ENCODE results near the gene MPIG6B.
A peak's percentile ranks its signal among the peaks of the same experiment; 100 is the strongest.

MPIG6B gene

DNA sequence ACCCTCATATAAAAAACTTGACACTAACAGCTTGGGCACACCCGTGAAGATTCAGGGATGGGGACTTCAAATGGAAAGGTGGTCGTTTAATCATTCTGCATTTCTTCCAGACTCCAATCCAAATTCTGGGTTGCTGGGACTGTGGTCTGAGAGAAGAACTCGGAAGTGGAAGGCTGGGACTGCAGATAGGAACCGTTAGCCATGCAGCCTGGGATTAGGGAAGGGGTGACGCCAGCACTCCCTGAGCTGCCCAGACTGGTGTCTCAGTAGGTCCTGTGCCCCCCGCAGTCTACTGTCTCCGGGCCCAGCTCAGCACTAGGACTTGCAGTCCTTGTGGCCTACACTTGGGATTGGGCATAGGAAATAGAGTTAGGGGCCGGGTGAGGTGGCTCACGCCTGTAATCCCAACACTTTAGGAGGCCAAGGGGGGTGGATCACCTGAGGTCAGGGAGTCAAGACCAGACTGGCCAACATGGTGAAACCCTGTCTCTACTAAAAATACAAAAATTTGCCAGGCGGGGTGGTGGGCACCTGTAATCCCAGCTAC, 13.7 kb downstream of the MPIG6B start:
- no peak for DNase-seq

- DNase-seq, result no peak
Observed at GRCh38 chr6:31737315-31737990, 14.3 kb downstream of the MPIG6B start.

DNA sequence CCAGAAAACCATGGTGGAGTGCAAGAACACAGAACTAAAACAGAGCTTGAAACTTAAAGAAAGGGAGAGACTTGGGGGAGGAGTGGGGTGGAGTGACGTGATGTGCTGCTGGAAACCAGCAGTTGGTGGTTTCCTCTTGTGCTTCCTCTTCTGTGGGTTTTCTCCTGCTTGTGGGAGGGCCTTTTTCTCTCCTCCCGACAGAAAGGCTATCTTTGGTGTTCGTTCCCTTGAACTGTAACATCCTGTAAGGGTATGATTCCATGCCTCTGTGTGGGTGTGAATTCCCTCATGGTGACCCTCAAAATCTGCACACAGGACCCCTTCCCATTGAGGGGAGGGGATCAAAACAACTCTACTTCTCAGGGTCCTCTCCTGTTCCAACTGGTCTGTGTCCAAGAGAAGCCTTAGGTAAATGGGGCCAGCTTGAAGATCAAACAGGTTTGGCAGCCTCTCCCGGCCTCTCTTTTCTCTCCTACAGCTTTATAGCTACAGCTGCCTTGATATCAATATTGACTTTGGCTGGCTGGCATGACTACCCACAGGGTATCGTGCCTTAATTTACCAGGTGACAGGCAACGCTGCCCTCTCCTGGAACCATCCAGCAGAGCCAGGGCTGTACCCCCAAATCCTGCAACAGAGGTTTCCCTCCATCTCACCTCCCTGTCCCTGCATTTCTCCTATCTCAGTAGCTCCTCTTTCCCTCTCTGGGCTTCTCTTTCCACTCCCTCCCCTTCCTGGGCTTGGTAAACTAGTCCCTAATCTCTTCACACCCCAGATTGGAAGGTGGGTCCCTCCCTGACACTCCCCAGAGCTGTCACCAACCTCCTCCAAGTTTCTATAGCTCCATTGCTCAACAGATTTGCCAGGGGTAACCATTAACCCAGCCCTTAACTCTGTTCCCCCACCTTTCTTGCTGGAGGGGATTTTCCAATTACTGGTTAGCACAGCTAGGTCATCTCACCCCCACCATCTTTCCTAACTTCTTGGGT, 15.1 kb downstream of the MPIG6B start:
- peak in 4 of 51 donors; percentile 6 to 33 (median 16) for DNase-seq

DNA sequence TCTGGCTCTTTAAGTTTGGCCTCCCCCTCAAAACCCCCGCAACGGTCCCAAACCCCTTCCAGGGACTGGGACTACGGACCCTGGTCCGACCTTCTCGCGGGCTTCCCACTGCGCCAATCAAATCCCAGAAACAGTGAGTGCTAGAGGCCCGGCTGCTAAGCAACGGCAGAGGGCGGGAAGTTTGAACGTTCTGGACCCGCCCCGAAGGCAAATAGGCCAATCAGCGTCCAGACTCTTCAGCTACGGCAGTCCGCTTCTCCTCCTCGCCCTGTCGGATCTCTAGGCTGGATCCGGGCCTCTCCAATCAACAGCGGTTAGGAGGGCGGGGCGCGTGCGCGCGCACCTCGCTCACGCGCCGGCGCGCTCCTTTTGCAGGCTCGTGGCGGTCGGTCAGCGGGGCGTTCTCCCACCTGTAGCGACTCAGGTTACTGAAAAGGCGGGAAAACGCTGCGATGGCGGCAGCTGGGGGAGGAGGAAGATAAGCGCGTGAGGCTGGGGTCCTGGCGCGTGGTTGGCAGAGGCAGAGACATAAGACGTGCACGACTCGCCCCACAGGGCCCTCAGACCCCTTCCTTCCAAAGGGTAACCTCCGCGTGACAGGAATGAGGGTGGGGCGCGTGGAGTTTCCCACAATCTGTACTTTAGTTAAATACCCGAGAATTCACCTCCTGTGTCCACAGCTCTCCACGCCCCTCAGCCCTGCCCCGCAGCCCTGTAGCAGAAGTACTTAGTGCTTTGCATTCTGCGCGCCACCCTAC, 16.6 kb downstream of the MPIG6B start, which contains the start of gene MSH5:
TSS of gene MSH5 (plus strand) at position 367 of the 758 bp plus-strand sequence. CDS start 462 bp downstream, outside the sequence.
- DNase-seq, result peak in 50 of 51 donors; percentile 80 to 98 (median 94)

- peak in 3 of 51 donors; percentile 19 to 41 (median 32) for DNase-seq
Observed at GRCh38 chr6:31740397-31741223, 17.4 kb downstream of the MPIG6B start.

DNA sequence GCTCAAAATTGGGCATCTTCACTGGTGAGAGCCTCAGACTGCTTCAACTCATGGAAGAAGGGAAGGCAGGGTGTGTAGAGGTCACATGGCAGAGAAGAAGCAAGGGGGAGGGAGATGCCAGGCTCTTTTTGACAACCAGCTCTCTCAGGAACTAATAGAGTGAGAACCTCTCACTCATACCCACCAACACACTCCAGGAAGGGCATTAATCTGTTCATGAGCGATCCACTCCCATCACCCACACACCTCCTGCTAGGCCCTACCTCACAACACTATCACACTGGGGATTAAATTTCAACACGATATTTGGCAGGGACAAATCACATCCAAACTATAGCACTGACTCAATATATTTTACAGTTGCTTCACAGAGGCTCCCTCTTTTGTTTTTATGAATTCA, 18.6 kb downstream of the MPIG6B start:
- DNase-seq, result no peak

DNA sequence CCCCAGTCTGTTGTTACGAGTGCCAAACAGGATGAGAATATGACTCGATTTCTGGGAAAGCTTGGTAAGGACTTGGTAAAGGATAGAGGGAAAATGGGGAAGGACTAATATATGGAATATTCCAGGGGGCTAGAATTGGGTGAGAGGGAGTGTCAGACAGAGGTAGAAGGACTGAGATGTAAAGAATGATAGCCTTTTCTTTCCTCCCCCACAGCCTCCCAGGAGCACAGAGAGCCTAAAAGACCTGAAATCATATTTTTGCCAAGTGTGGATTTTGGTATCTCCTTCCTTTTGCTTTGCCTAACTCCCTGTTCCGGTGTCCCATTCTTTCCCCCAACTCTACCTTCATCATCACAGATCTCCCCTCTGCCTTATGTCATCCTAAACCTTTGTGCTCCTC, 19.7 kb downstream of the MPIG6B start:
- DNase-seq, result no peak

DNA sequence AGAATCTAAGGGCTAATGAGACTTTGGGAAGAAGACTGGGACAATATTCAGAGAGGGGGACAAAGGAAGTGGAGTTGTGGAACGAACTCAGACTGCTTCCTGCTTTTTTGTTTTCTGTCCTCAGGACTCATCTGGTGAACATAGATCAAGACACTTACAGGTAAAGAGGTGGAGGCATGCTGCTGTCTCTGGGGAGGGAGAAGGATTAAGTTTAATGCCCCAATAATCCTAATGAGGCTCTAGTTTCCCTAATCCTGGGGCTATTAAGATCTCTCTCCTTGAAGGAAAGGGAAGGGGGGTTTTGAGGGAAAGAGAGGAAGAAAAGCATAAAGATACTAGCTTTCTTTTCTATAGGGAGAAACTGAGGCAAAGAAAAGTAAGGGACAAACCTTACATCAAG, 21.2 kb downstream of the MPIG6B start:
- DNase-seq, result no peak

GRCh38 chr6:31749301-31750036, 26.3 kb downstream of the MPIG6B start:
- no peak for DNase-seq

- no peak for DNase-seq
Observed at GRCh38 chr6:31750411-31751022, 27.3 kb downstream of the MPIG6B start.

DNA sequence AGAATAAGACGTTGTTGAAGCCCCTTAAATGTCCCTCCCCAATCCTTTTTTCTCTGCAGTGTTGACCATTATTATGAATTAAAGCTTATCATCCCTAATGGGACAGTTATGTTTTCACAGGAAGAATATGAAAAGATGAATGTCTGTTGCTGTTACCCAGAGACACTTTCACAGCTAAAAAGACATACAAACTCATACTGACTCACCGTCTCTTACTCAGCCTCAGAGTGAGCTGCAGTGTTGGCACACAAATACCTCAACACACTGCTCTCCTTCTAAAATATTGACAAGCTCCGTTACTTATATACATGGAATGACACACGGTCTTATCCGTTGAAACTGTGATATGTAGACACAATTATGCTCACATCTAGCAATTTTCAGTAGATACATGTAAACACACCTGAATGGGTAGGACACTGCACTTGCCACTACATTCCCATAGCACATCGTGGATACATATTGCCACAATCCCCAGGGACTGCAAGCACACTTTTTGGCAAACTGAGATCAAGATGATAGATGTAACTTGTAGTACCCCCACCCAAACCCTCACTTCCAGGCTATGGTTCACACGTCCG, 29.7 kb downstream of the MPIG6B start:
- DNase-seq, result no peak

GRCh38 chr6:31758281-31758680, 35.1 kb downstream of the MPIG6B start:
- no peak for DNase-seq

DNA sequence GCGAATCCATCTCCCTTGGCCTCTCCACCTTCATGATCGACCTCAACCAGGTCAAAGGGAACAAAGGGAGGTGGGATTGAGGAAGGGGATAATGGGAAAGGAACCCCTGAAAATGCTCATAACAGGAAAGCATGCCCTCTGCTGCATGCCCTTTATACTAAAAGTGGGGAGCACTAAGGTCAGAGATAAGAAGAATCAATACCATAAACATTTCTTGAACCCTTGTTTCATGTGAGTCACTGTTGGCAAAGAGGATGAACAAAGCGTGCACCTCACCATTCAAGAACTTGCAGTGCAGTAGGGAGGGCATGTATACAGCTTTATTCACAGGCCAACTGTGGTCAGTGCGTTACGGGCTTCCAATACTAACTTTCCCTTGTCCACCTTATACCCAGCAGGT, 37.6 kb downstream of the MPIG6B start:
- no peak for DNase-seq

GRCh38 chr6:31761343-31761742, 38.2 kb downstream of the MPIG6B start:
- DNase-seq, result no peak

DNA sequence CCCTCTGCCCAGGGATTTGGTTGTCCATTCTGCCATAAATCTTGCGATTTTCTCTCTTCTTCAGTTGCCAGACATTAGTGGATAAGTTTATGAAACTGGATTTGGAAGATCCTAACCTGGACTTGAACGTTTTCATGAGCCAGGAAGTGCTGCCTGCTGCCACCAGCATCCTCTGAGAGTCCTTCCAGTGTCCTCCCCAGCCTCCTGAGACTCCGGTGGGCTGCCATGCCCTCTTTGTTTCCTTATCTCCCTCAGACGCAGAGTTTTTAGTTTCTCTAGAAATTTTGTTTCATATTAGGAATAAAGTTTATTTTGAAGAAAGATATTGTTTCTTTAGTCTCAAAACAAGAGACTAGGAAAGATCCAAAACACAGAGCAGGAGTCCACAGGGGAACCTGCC, 39.2 kb downstream of the MPIG6B start, which contains the start of gene SAPCD1:
TSS of gene SAPCD1 (plus strand) at position 301 of the 400 bp plus-strand sequence. CDS start 399 bp downstream, outside the sequence.
- no peak for DNase-seq

DNA sequence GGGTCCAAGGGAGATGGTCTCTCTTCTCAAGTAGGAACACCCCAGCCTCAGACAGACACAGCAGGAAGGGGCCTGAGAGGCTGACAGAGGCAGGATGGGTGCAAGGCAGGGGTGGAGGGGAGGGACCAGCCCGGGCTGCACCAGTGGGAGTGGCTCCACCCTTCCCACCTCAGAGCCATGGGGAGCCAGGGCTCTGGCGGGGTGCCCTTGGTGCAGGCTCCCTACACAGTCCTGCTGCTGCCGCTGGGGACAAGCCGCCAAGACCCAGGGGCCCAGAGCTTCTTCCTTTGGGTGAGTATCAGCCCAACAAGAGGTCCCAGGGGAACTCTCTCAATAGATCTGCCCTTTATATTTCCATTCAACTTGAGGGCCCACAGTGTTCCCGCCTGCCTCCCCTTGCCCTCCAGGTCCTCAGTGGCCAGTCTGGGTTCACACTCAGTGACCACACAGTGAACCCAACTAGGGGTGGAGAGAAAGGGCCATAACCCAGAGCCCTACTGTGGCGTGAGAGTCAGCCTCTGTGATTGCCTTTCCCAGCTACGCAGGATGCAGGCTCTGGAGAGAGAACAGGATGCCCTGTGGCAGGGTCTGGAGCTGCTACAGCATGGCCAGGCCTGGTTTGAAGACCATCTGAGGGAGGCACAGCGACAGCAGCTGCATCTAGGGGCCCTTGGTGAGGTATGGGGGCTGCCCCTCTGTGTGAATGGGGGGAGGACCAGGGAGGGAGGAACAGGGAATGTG, 39.9 kb downstream of the MPIG6B start:
- DNase-seq, result no peak

DNA sequence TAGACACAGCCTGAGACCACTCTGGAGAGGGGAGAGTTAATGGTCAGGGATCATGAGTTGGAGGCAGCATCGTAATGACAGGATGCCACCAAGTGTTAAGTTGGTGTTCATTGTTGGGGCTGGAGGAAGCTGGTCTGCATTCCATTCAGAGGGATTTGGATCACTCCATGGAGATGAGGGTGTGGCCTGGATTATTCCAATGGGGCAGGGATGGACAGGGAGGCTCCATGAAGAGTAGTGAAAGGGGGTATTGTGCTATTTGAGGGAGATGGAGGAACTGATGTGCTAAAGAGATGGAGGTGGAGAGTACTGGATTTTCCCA, 40.4 kb downstream of the MPIG6B start:
- DNase-seq, result peak in 10 of 51 donors; percentile 7 to 30 (median 16)

DNA sequence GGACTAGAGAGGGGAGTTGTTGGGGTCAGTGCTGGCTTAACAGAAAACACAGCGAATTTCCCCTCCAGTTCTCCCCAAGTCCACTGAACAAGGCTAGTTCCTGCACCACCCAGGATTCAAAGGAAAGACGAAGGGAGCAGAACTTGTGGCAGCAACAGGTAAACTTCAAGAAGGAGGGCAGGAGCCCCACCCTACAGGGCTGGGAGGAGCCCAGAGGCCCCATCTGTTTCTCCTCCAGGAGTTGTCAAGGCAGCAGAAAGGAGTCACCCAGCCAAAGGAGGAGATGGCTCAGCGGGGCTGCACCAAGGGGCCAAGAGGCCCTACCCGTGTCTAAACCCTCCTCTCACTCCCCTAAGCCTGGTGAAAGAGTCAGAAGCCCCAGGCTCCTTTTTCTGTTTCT, 41.0 kb downstream of the MPIG6B start:
- no peak for DNase-seq
